ENCODE results near the gene ATXN10. TPM values are rescaled to one million over a fixed set of nuclear protein-coding genes. Genes with fewer than 3 reads are reported as not detected.

The ATXN10 gene
- total and polyA plus RNA-seq, 2 of the 13 experiments (the other 11 are each of a cell fraction or from before 2014, with no cell fraction given), result 60.1 to 194 TPM

DNA sequence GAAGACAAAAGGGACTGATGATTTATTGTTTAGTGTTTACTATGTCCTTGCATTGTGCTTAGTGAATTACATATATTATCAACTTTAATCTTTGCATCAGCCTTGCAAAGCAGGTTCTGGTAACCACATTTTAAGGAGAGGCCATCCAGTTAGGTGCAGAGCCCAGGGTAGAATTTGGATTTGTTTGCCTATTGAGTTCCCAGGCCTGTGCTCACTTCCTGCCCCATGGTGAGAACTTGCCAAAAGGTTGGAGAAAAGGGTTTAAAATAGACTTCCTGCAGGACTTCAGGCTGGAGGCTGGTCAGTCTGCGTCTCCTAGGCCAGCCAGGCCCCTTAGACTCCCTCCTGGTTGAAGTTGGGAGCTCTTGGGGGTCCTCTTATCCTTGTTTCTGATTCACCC, 72.1 kb downstream of the ATXN10 start:
- TF ChIP-seq, protein P1, sequence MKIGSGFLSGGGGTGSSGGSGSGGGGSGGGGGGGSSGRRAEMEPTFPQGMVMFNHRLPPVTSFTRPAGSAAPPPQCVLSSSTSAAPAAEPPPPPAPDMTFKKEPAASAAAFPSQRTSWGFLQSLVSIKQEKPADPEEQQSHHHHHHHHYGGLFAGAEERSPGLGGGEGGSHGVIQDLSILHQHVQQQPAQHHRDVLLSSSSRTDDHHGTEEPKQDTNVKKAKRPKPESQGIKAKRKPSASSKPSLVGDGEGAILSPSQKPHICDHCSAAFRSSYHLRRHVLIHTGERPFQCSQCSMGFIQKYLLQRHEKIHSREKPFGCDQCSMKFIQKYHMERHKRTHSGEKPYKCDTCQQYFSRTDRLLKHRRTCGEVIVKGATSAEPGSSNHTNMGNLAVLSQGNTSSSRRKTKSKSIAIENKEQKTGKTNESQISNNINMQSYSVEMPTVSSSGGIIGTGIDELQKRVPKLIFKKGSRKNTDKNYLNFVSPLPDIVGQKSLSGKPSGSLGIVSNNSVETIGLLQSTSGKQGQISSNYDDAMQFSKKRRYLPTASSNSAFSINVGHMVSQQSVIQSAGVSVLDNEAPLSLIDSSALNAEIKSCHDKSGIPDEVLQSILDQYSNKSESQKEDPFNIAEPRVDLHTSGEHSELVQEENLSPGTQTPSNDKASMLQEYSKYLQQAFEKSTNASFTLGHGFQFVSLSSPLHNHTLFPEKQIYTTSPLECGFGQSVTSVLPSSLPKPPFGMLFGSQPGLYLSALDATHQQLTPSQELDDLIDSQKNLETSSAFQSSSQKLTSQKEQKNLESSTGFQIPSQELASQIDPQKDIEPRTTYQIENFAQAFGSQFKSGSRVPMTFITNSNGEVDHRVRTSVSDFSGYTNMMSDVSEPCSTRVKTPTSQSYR (CRISPR knock-in tag; IDR thresholded peaks at IDR 0.05; ENCODE audit: borderline replicate concordance), result no peak
- TF ChIP-seq ZFP62 (CRISPR knock-in tag; IDR thresholded peaks at IDR 0.05), result no peak
- TF ChIP-seq ZNF558 (CRISPR knock-in tag; IDR thresholded peaks at IDR 0.05; ENCODE audit: borderline replicate concordance), result 0 out of 2 replicates have a peak, but pooled peaks have one; percentile 5
- TF ChIP-seq ETV5 (CRISPR knock-in tag; IDR thresholded peaks at IDR 0.05; ENCODE audit: borderline replicate concordance), result peak; percentile 11; the same call in 1 of the 2 replicates
- TF ChIP-seq ZKSCAN5 (CRISPR knock-in tag; IDR thresholded peaks at IDR 0.05), result no peak
- no peak for TF ChIP-seq TEAD2 (CRISPR knock-in tag; IDR thresholded peaks at IDR 0.05)
- no peak for TF ChIP-seq MTA3 (CRISPR knock-in tag; IDR thresholded peaks at IDR 0.05)
- TF ChIP-seq, protein P2, sequence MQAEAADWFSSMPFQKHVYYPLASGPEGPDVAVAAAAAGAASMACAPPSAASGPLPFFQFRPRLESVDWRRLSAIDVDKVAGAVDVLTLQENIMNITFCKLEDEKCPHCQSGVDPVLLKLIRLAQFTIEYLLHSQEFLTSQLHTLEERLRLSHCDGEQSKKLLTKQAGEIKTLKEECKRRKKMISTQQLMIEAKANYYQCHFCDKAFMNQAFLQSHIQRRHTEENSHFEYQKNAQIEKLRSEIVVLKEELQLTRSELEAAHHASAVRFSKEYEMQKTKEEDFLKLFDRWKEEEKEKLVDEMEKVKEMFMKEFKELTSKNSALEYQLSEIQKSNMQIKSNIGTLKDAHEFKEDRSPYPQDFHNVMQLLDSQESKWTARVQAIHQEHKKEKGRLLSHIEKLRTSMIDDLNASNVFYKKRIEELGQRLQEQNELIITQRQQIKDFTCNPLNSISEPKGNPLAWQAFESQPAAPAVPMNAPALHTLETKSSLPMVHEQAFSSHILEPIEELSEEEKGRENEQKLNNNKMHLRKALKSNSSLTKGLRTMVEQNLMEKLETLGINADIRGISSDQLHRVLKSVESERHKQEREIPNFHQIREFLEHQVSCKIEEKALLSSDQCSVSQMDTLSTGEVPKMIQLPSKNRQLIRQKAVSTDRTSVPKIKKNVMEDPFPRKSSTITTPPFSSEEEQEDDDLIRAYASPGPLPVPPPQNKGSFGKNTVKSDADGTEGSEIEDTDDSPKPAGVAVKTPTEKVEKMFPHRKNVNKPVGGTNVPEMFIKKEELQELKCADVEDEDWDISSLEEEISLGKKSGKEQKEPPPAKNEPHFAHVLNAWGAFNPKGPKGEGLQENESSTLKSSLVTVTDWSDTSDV (CRISPR knock-in tag; IDR thresholded peaks at IDR 0.05), result no peak
- TF ChIP-seq ZSCAN25 (CRISPR knock-in tag; IDR thresholded peaks at IDR 0.05), result no peak
- no peaks in the 10 kb centered on the region for H3K9me3 ChIP-seq (ENCODE audit: low read length)
- peak overlapping the region; percentile 87 for H3K27ac ChIP-seq (ENCODE audit: extremely low read length, insufficient read depth, low read length)
- in situ Hi-C loops (cut with HindIII; ENCODE audit: extremely low pct_ligation_motif_present, low pct_unique_long_range_greater_than_20kb) (no loop called here), intact Hi-C loops (cut with micrococcal nuclease; ENCODE audit: unreplicated experiment) (loop anchor here (1.0 to 2.0 kb wide), 2 partner anchors 18 to 91 kb away; no protein-coding TSS in a partner anchor)
- CTCF ChIA-PET (ENCODE audit: low intra/inter-chr PET ratio, low total read pairs), result no interaction called here
- no peaks in the 10 kb centered on the region for H4K20me1 ChIP-seq (ENCODE audit: insufficient read depth, low read length)
- peaks cover 59% of the 10 kb centered on the region for H3K4me1 ChIP-seq (ENCODE audit: insufficient read depth, low read length)
- DNase-seq (ENCODE audit: low spot score) (peak; percentile 16), ATAC-seq (peak; percentile 12; the same call in 1 of the 3 replicates), FAIRE-seq (no peak)
- no peak overlapping the region for H2AFZ ChIP-seq (ENCODE audit: low read length)
- POLR2A ChIA-PET, result no interaction called here
- peaks cover 3% of the 10 kb centered on the region for H3K79me2 ChIP-seq (ENCODE audit: insufficient read depth, low read length)
- no peaks in the 10 kb centered on the region for H3K27me3 ChIP-seq (ENCODE audit: control insufficient read depth in 1 of 2, insufficient read depth in 2 of 2, low read length in 2 of 2)
- no CpG with 5 or more reads among the region's 1 CpG for WGBS (ENCODE audit: low lambda C conversion rate)
- BruUV-seq (replicated peaks), result no TSS peak
- peaks cover 5 to 42% of the 10 kb centered on the region in 2 experiments for H3K36me3 ChIP-seq (replicated peaks in 1 of 2; ENCODE audit: control insufficient read depth in 1 of 2, insufficient read depth in 2 of 2, low read length in 2 of 2)
- peak overlapping the region in 1 of 3 experiments; percentile 26; a peak in 1 of 6 replicates for H3K4me3 ChIP-seq (replicated peaks in 1 of 3; ENCODE audit: insufficient read depth in 1 of 3, low read depth in 2 of 3, low read length in 3 of 3)
- peak overlapping the region; percentile 65 for H3K4me2 ChIP-seq (ENCODE audit: low read depth, low read length)
- H3K9ac ChIP-seq (ENCODE audit: insufficient read depth, low read depth, low read length), result peak overlapping the region; percentile 62

Data from HepG2 (cell line).